ENCODE data around the gene DYNLT5.

The DYNLT5 gene

GRCh38 chr1:66729523-66729922, 22.7 kb upstream of the DYNLT5 start:
- no peaks in the 10 kb centered on the region for H3K9me2 ChIP-seq (ENCODE audit: low read depth, low read length)
- no peak for TF ChIP-seq EZH2 (IDR thresholded peaks at IDR 0.05; ENCODE audit: borderline replicate concordance, low read length)
- H3K79me2 ChIP-seq (ENCODE audit: insufficient read depth, low read length), result no peaks in the 10 kb centered on the region
- no peak overlapping the region for H3K27ac ChIP-seq (ENCODE audit: low read depth, low read length, poor library complexity, severe bottlenecking)
- no peaks in the 10 kb centered on the region for H3K27me3 ChIP-seq (ENCODE audit: insufficient read depth, low read length)
- no peaks in the 10 kb centered on the region for H4K20me1 ChIP-seq (ENCODE audit: insufficient read depth, low read length)
- H3K36me3 ChIP-seq (ENCODE audit: insufficient read depth, low read length), result no peaks in the 10 kb centered on the region
- no peaks in the 10 kb centered on the region for H3F3A ChIP-seq (ENCODE audit: insufficient read depth, low read length)
- no peak overlapping the region for H3K4me2 ChIP-seq (ENCODE audit: low read length)
- H3K4me3 ChIP-seq (ENCODE audit: low read depth, low read length, poor library complexity, severe bottlenecking), result no peak overlapping the region
- H3K4me1 ChIP-seq (ENCODE audit: insufficient read depth, low read length, severe bottlenecking), result peaks cover 22% of the 10 kb centered on the region
- H3K9me3 ChIP-seq (ENCODE audit: low read length), result no peaks in the 10 kb centered on the region
- no peak overlapping the region for H2AFZ ChIP-seq (ENCODE audit: low read length)
- H3K9ac ChIP-seq (ENCODE audit: low read length), result no peak overlapping the region

GRCh38 chr1:66730462-66730861, 21.8 kb upstream of the DYNLT5 start:
- Histone ChIP-seq H3F3A (ENCODE audit: insufficient read depth, low read length) (no peaks in the 10 kb centered on the region), H3K4me2 (ENCODE audit: low read length) (no peak overlapping the region), H3K27me3 (ENCODE audit: insufficient read depth, low read length) (no peaks in the 10 kb centered on the region), H3K9me3 (ENCODE audit: low read length) (no peaks in the 10 kb centered on the region), H3K4me3 (ENCODE audit: low read depth, low read length, poor library complexity, severe bottlenecking) (no peak overlapping the region), H3K4me1 (ENCODE audit: insufficient read depth, low read length, severe bottlenecking) (peaks cover 22% of the 10 kb centered on the region), H3K27ac (ENCODE audit: low read depth, low read length, poor library complexity, severe bottlenecking) (no peak overlapping the region), H3K79me2 (ENCODE audit: insufficient read depth, low read length) (no peaks in the 10 kb centered on the region), H2AFZ (ENCODE audit: low read length) (no peak overlapping the region), H3K9ac (ENCODE audit: low read length) (no peak overlapping the region), H3K9me2 (ENCODE audit: low read depth, low read length) (no peaks in the 10 kb centered on the region), H4K20me1 (ENCODE audit: insufficient read depth, low read length) (no peaks in the 10 kb centered on the region), H3K36me3 (ENCODE audit: insufficient read depth, low read length) (no peaks in the 10 kb centered on the region)
- TF ChIP-seq EZH2 (IDR thresholded peaks at IDR 0.05; ENCODE audit: borderline replicate concordance, low read length), result no peak
- TF ChIP-seq CTCF (IDR thresholded peaks at IDR 0.05; ENCODE audit: low read length), result no peak

- Histone ChIP-seq H4K20me1 (ENCODE audit: insufficient read depth, low read length) (no peaks in the 10 kb centered on the region), H3K9ac (ENCODE audit: low read length) (no peak overlapping the region), H3K27me3 (ENCODE audit: insufficient read depth, low read length) (no peaks in the 10 kb centered on the region), H3K4me3 (ENCODE audit: low read depth, low read length, poor library complexity, severe bottlenecking) (no peak overlapping the region), H3K79me2 (ENCODE audit: insufficient read depth, low read length) (no peaks in the 10 kb centered on the region), H2AFZ (ENCODE audit: low read length) (no peak overlapping the region), H3K27ac (ENCODE audit: low read depth, low read length, poor library complexity, severe bottlenecking) (no peak overlapping the region), H3F3A (ENCODE audit: insufficient read depth, low read length) (no peaks in the 10 kb centered on the region), H3K9me3 (ENCODE audit: low read length) (no peaks in the 10 kb centered on the region), H3K4me1 (ENCODE audit: insufficient read depth, low read length, severe bottlenecking) (peaks cover 22% of the 10 kb centered on the region), H3K4me2 (ENCODE audit: low read length) (no peak overlapping the region), H3K36me3 (ENCODE audit: insufficient read depth, low read length) (no peaks in the 10 kb centered on the region), H3K9me2 (ENCODE audit: low read depth, low read length) (no peaks in the 10 kb centered on the region)
- TF ChIP-seq EZH2 (IDR thresholded peaks at IDR 0.05; ENCODE audit: borderline replicate concordance, low read length) (no peak), CTCF (IDR thresholded peaks at IDR 0.05; ENCODE audit: low read length) (no peak)
Observed at GRCh38 chr1:66731170-66731865, 20.9 kb upstream of the DYNLT5 start.

Data from OCI-LY1 (cell line).